K562 (cell line): Measurements from ENCODE around the gene HRH3. TPM values are rescaled to one million over a fixed set of nuclear protein-coding genes. Genes with fewer than 3 reads are reported as not detected.

ENCODE experiments used
- ATAC-seq: fragments of 200-7000 bp; cut with Tn5 transposase; 3 replicates; pipeline ENCODE4 v1.9.1; 2020; ENCODE audit warnings: moderate library complexity
- BruUV-seq: library from RNA; stranded (reverse); fragments of 400-500 nt; replicated peaks from 2 replicates; lab custom pipeline; 2021; lab: Mats Ljungman, UMichigan
- CTCF ChIA-PET: fragments of 300-600 bp; formaldehyde crosslinking; extraction: SDS; loops from one replicate; lab custom pipeline; 2021; ENCODE audit warnings: low intra/inter-chr PET ratio; lab: Yijun Ruan, JAX
- POLR2A ChIA-PET: fragments of 300-600, 350-650 bp; sonication (Branson Sonifier 250); formaldehyde crosslinking; extraction: SDS; loops from one replicate; lab custom pipeline; 2021; ENCODE audit warnings: antibody characterized with exemption, inconsistent platforms; lab: Yijun Ruan, JAX
- DNase-seq, 4 experiments: peaks; one replicate each; pipeline versions ENCODE4 v3.0.0 to v3.0.0-alpha.2; 2011 to 2018; ENCODE audit warnings: low spot score in 3 of 4, mixed read lengths in 3 of 4; ENCODE audit errors: extremely low read depth in 1 of 4
- FAIRE-seq: peaks from 2 replicates; lab custom pipeline; 2011; peaks lifted over from hg19 to GRCh38; lab: Jason Lieb, UNC
- H2AFZ ChIP-seq: 2 replicates; pipeline ENCODE4 v1.6.0; 2011; ENCODE audit warnings: low read depth, low read length, control low read depth, inconsistent platforms
- H3K27ac ChIP-seq: fragments of 200-600 bp; 3 replicates; pipeline ENCODE4 v1.8.0; 2011; ENCODE audit warnings: low read depth, mild to moderate bottlenecking, control low read depth, inconsistent platforms, low read length, moderate library complexity, mixed read lengths; ENCODE audit errors: extremely low read depth
- H3K27me3 ChIP-seq, 2 experiments: fragments of 300-600 bp in 1 of 2; 2 replicates in 1 of 2; 3 replicates in 1 of 2; pipeline versions ENCODE4 v1.6.0 to v1.8.0; 2011; ENCODE audit warnings: inconsistent platforms in 2 of 2, low read length in 2 of 2, mild to moderate bottlenecking in 1 of 2, mixed read lengths in 1 of 2, moderate library complexity in 1 of 2; ENCODE audit not compliant: control insufficient read depth in 2 of 2, insufficient read depth in 2 of 2
- H3K36me3 ChIP-seq: fragments of 300-600 bp; 3 replicates; pipeline ENCODE4 v1.8.0; 2011; ENCODE audit warnings: mild to moderate bottlenecking, low read length, inconsistent platforms; ENCODE audit not compliant: control insufficient read depth, insufficient read depth
- H3K4me1 ChIP-seq, 2 experiments: fragments of 200-600 bp in 1 of 2; replicated peaks in 1 of 2; 2 replicates in 1 of 2; 3 replicates in 1 of 2; pipeline versions ENCODE4 v1.5.1 to v1.8.0; 2011; ENCODE audit warnings: inconsistent platforms in 2 of 2, low read length in 2 of 2, mild to moderate bottlenecking in 1 of 2, mixed read lengths in 1 of 2, moderate library complexity in 1 of 2; ENCODE audit not compliant: control insufficient read depth in 2 of 2, insufficient read depth in 2 of 2
- H3K4me2 ChIP-seq: 2 replicates; pipeline ENCODE4 v1.6.1; 2011; ENCODE audit warnings: low read length, control low read depth, inconsistent platforms, mixed read lengths; ENCODE audit not compliant: insufficient read depth
- H3K4me3 ChIP-seq: fragments of 200-600 bp; sonication (generic), shearing (Covaris generic); 2 replicates; pipeline ENCODE4 v1.5.1; 2016; ENCODE audit warnings: control low read depth, inconsistent platforms
- H3K79me2 ChIP-seq: fragments of 200-600 bp; 3 replicates; pipeline ENCODE4 v1.8.0; 2011; ENCODE audit warnings: low read length, inconsistent platforms; ENCODE audit not compliant: control insufficient read depth, insufficient read depth
- H3K9ac ChIP-seq, 2 experiments: 2 replicates each; pipeline versions ENCODE4 v1.6.0 to v1.6.1; 2011; ENCODE audit warnings: low read depth in 2 of 2, low read length in 2 of 2, control low read depth in 1 of 2, inconsistent platforms in 1 of 2, mild to moderate bottlenecking in 1 of 2, mixed read lengths in 1 of 2; ENCODE audit not compliant: insufficient read depth in 1 of 2
- H3K9me1 ChIP-seq: one replicate; pipeline ENCODE4 v1.6.0; 2011; ENCODE audit warnings: inconsistent platforms, mild to moderate bottlenecking, low read length, moderate library complexity; ENCODE audit not compliant: control insufficient read depth, insufficient read depth
- H3K9me3 ChIP-seq: replicated peaks from 2 replicates; pipeline ENCODE4 v1.5.1; 2011; ENCODE audit warnings: low read depth, low read length, inconsistent platforms; ENCODE audit not compliant: control insufficient read depth, insufficient read depth
- H4K20me1 ChIP-seq: replicated peaks from 2 replicates; pipeline ENCODE4 v1.6.1; 2011; ENCODE audit warnings: low read length, inconsistent platforms, mixed read lengths; ENCODE audit not compliant: control insufficient read depth, insufficient read depth
- E2F3 ChIP-seq: fragments of 250-450 bp; sonication (Bioruptor Pico); IDR thresholded peaks from 2 replicates; pipeline ENCODE4 v1.4.0; 2020; ENCODE audit warnings: mild to moderate bottlenecking
- ELF1 ChIP-seq: fragments of 200-800 bp; sonication (Bioruptor generic); IDR thresholded peaks from 2 replicates; pipeline ENCODE4 v1.6.1; 2016; ENCODE audit warnings: missing genetic modification characterization, missing compliant biosample characterization
- EP300 ChIP-seq: IDR thresholded peaks from 2 replicates; pipeline ENCODE4 v1.6.1; 2012; ENCODE audit warnings: low read length, improper control_type of control experiment
- ESRRA ChIP-seq: fragments of 450-650 bp; IDR thresholded peaks from 2 replicates; pipeline ENCODE4 v1.6.1; 2014; ENCODE audit warnings: low read depth, mild to moderate bottlenecking, moderate library complexity, borderline replicate concordance
- GTF2F1 ChIP-seq: IDR thresholded peaks from 2 replicates; pipeline ENCODE4 v1.6.1; 2011; ENCODE audit warnings: low read depth, low read length, improper control_type of control experiment
- NBN ChIP-seq: fragments of 450-650 bp; IDR thresholded peaks from 2 replicates; pipeline ENCODE4 v1.6.1; 2016; ENCODE audit warnings: low read depth, mild to moderate bottlenecking
- NR2C1 ChIP-seq, 2 experiments: fragments of 450-650 bp; IDR thresholded peaks; 2 replicates each; pipeline ENCODE4 v1.6.1; 2017; ENCODE audit warnings: mild to moderate bottlenecking in 2 of 2, antibody characterized with exemption in 1 of 2, inconsistent platforms in 1 of 2, missing compliant biosample characterization in 1 of 2, missing genetic modification characterization in 1 of 2
- RBM39 ChIP-seq: fragments of 200-400 bp; formaldehyde crosslinking; optimal IDR thresholded peaks from 2 replicates; pipeline ENCODE3; 2018; ENCODE audit warnings: low read depth, low read length
- ZKSCAN1 ChIP-seq: fragments of 150-350 bp; IDR thresholded peaks from 2 replicates; pipeline ENCODE4 v1.6.1; 2016; ENCODE audit warnings: low read depth, low read length
- ZNF124 ChIP-seq: sonication (generic); formaldehyde crosslinking; IDR thresholded peaks from 2 replicates; pipeline ENCODE4 v1.8.1; 2022; ENCODE audit warnings: missing genetic modification reagents
- ZNF511 ChIP-seq: sonication (generic); formaldehyde crosslinking; IDR thresholded peaks from 2 replicates; pipeline ENCODE4 v1.8.0; 2022; ENCODE audit warnings: mild to moderate bottlenecking, missing genetic modification reagents
- WGBS: fragments of 100-300 bp; shearing (Covaris generic); methylation state at CpG from one replicate; pipeline ENCODE4 v1.1.6; 2016; ENCODE audit warnings: low coverage, mixed read lengths; ENCODE audit not compliant: insufficient coverage; ENCODE audit errors: missing lambda C conversion rate; 5-methylcytosine and 5-hydroxymethylcytosine counted together
- in situ Hi-C: fragments of 300-500 bp; cut with MboI; formaldehyde crosslinking; loops from 4 replicates; pipeline ENCODE4 v1.15.0; 2018; ENCODE audit warnings: inconsistent platforms, mixed read lengths
- intact Hi-C: fragments of 100-400 bp; cut with micrococcal nuclease; formaldehyde crosslinking; loops from 2 replicates; pipeline ENCODE4 v1.14.2; 2022
- polyA plus RNA-seq, 8 experiments: library from polyadenylated mRNA; depleted of rRNA in 4 of 8; stranded (reverse) in 5 of 8; unstranded in 3 of 8; fragments of >200 nt; fragmentation: Nextera tagmentation in 2 of 8; fragmentation: Illumina TruSeq in 1 of 8; extraction: Ambion mirVana in 2 of 8; extraction: Trizol in 1 of 8; gene quantifications; 2 replicates each; pipeline versions ENCODE4 v1.2.1 to v1.2.3, GENCODE V29; 2011 to 2014; ENCODE audit warnings: inconsistent platforms in 1 of 8, missing spikeins in 1 of 8
- total RNA-seq, 7 experiments: library from RNA; depleted of rRNA in 6 of 7; stranded (reverse); fragments of >200 nt in 6 of 7; fragmentation: Illumina TruSeq in 2 of 7; extraction: Trizol in 2 of 7; gene quantifications; 2 replicates each; pipeline versions ENCODE4 v1.2.1 to v1.2.3, GENCODE V29; 2011 to 2021; ENCODE audit warnings: low replicate concordance in 1 of 7

HRH3 gene
- total and polyA plus RNA-seq, 9 of the 15 experiments (the other 6 are each of a cell fraction or from before 2014, with no cell fraction given), result not detected

DNA sequence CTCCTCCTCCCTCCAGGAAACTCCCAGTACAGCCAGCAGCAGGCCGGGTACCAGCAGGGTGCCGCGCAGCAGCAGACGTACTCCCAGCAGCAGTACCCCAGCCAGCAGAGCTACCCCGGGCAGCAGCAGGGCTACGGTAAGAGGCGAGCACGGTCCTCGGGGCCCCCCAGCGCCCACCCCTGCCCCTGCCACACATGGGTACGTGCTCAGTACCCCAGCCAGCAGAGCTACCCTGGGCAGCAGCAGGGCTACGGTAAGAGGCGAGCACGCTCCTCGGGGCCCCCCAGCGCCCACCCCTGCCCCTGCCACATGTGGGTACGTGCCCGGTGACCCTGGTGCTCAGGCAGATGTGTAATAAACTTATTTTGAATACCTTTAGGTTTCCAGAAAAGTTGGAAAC is 47.4 kb downstream of the HRH3 start:
- intact Hi-C loops, result no loop called here
- H3K36me3 ChIP-seq, result peaks cover 65% of the 10 kb centered on the region; the same call in 2 of the 3 replicates
- POLR2A ChIA-PET, result no interaction called here
- DNase-seq (no peak), ATAC-seq (no peak)
- H3K4me3 ChIP-seq, result no peak overlapping the region
- no peak overlapping the region for H3K9ac ChIP-seq
- no TSS peak for BruUV-seq
- H3K9me1 ChIP-seq, result peaks cover 3% of the 10 kb centered on the region
- CTCF ChIA-PET, result no interaction called here
- H3K27ac ChIP-seq, result no peak overlapping the region
- TF ChIP-seq ESRRA (no peak), EP300 (no peak), NBN (no peak), ZNF124 (CRISPR knock-in tag) (no peak), NR2C1 (IDR thresholded peaks at IDR 0.05) (no peak), NR2C1 (tag; IDR thresholded peaks at IDR 0.05) (no peak), RBM39 (no peak)
- TF ChIP-seq, all 486 proteins: peak for 0
- 94% methylated on average over 6 of the region's 18 CpGs for WGBS
- Histone ChIP-seq H3K27me3 (no peaks in the 10 kb centered on the region), H3K9me3 (no peaks in the 10 kb centered on the region), H3K4me1 (no peaks in the 10 kb centered on the region), H4K20me1 (0 out of 2 replicates have a peak, but pooled peaks cover 4% of the 10 kb centered on the region), H3K4me2 (no peak overlapping the region), H2AFZ (no peak overlapping the region), H3K79me2 (no peaks in the 10 kb centered on the region)
- FAIRE-seq, result no peak
- in situ Hi-C loops, result no loop called here

- H3K4me3 ChIP-seq, result no peak overlapping the region
- in situ Hi-C loops, result no loop called here
- TF ChIP-seq GTF2F1, result no peak
- TF ChIP-seq ZNF511 (CRISPR knock-in tag), result no peak
- no peak for TF ChIP-seq E2F3 (CRISPR knock-in tag)
- no peak for TF ChIP-seq ELF1
- TF ChIP-seq ZKSCAN1, result no peak
- H3K4me1 ChIP-seq, result no peaks in the 10 kb centered on the region
- no peaks in the 10 kb centered on the region for H3K27me3 ChIP-seq
- no peak overlapping the region for H3K4me2 ChIP-seq
- 0 out of 2 replicates have a peak, but pooled peaks cover 4% of the 10 kb centered on the region for H4K20me1 ChIP-seq
- DNase-seq (no peak), ATAC-seq (no peak), FAIRE-seq (no peak)
- peaks cover 3% of the 10 kb centered on the region for H3K9me1 ChIP-seq
- H3K9ac ChIP-seq, result no peak overlapping the region
- POLR2A ChIA-PET, result interaction anchor here (0.6 to 0.7 kb wide), 2 partner anchors 73 to 151 kb away, joined by 3 read pairs; no protein-coding TSS in a partner anchor
- intact Hi-C loops, result no loop called here
- no peaks in the 10 kb centered on the region for H3K9me3 ChIP-seq
- no peaks in the 10 kb centered on the region for H3K79me2 ChIP-seq
- peaks cover 59% of the 10 kb centered on the region; the same call in 2 of the 3 replicates for H3K36me3 ChIP-seq
- no peak overlapping the region for H3K27ac ChIP-seq
- no TSS peak for BruUV-seq
- WGBS, result 84% methylated on average over 8 of the region's 8 CpGs
- CTCF ChIA-PET, result no interaction called here
- no peak overlapping the region for H2AFZ ChIP-seq
Observed at GRCh38 chr20:62171245-62171644, 48.8 kb downstream of the HRH3 start.
